ENCODE results near the gene TTC7B.

DNA sequence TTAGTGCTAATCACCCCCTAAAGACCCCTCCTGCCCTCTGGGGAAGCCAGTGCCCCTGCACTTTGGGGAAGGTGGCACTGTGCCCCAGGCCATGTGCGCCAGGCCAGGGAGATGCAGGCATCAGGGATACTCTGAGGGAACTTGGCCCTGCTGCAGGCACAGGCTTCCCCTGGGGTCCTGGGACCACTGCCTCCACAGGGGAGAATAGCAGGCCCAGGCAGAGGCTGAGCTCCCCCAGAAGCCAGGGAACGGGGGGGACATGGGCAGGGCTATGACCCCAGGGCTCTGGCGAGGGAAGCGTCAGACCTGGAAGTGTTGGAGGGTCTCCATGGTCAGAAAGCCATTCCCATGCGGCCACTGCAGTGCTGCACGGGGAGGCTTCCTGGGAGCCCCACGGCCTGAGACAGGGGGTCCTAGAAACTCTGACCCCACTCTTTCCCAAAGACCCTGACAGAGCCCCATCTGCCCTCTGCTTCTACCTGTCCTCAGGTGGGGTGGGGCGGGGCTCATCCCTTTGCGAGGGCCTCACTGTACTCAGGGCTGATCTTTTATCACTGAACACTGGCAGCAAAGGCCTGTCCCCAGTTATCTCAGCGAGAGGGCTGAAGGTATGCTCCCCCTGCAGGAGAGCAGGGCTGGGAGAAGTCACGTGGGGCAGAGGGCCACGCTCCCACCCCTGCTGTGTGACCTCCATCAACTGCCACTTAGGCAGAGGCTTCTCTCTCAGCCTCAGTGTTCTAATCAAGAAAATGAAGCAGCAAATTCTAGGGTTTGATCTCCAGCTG lies 259.4 kb downstream of the TTC7B start:
- TF ChIP-seq POLR2AphosphoS5 (IDR thresholded peaks at IDR 0.05; ENCODE audit: low read depth, low read length) (no peak), SIN3A (IDR thresholded peaks at IDR 0.05; ENCODE audit: borderline replicate concordance, insufficient read depth, low read length) (no peak), TAF1 (IDR thresholded peaks at IDR 0.05; ENCODE audit: borderline replicate concordance, insufficient read depth, low read length) (no peak), FOXP2 (optimal IDR thresholded peaks at IDR 0.05; ENCODE audit: borderline replicate concordance, extremely low read depth, extremely low read length, insufficient read depth) (no peak)
- TF ChIP-seq, protein P1, sequence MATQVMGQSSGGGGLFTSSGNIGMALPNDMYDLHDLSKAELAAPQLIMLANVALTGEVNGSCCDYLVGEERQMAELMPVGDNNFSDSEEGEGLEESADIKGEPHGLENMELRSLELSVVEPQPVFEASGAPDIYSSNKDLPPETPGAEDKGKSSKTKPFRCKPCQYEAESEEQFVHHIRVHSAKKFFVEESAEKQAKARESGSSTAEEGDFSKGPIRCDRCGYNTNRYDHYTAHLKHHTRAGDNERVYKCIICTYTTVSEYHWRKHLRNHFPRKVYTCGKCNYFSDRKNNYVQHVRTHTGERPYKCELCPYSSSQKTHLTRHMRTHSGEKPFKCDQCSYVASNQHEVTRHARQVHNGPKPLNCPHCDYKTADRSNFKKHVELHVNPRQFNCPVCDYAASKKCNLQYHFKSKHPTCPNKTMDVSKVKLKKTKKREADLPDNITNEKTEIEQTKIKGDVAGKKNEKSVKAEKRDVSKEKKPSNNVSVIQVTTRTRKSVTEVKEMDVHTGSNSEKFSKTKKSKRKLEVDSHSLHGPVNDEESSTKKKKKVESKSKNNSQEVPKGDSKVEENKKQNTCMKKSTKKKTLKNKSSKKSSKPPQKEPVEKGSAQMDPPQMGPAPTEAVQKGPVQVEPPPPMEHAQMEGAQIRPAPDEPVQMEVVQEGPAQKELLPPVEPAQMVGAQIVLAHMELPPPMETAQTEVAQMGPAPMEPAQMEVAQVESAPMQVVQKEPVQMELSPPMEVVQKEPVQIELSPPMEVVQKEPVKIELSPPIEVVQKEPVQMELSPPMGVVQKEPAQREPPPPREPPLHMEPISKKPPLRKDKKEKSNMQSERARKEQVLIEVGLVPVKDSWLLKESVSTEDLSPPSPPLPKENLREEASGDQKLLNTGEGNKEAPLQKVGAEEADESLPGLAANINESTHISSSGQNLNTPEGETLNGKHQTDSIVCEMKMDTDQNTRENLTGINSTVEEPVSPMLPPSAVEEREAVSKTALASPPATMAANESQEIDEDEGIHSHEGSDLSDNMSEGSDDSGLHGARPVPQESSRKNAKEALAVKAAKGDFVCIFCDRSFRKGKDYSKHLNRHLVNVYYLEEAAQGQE (IDR thresholded peaks at IDR 0.05; ENCODE audit: insufficient read depth in 1 of 2, low read depth in 2 of 2, low read length in 2 of 2) = no peak
